Ammon's horn (tissue), 1 donor: ENCODE measurements around the gene CRISP2.
"Not testable (repeated sequence)": the region's sequence is repeated elsewhere in the genome, so short reads cannot be mapped to it uniquely, and the experiment has no call there.

Experiments
- DNase-seq: peaks from one replicate; pipeline ENCODE4 v3.0.0-alpha.2; 2016; ENCODE audit warnings: low spot score

Gene CRISP2

GRCh38 chr6:49713346-49713745 lies at the start of gene CRISP2:
CRISP2 (minus strand) TSS chr6:49713543; CDS start chr6:49709196, 4,347 bp downstream.
- no peak for DNase-seq

- no peak for DNase-seq
These were observed 30.9 kb upstream of the CRISP2 start, which contains the start of gene CRISP3 for GRCh38 chr6:49744259-49744658. CRISP3 (minus strand) TSS chr6:49744388; CDS start chr6:49744367, 21 bp downstream.

- no peak for DNase-seq
These were observed 30.1 kb upstream of the CRISP2 start for GRCh38 chr6:49743429-49743828.

GRCh38 chr6:49739423-49739822 lies 26.1 kb upstream of the CRISP2 start:
- no peak for DNase-seq

GRCh38 chr6:49736017-49736508 lies 22.7 kb upstream of the CRISP2 start:
- DNase-seq, result no peak

- no peak for DNase-seq
These were observed 20.3 kb upstream of the CRISP2 start for GRCh38 chr6:49733680-49734079.

- DNase-seq, result no peak
These were observed 19.4 kb upstream of the CRISP2 start for GRCh38 chr6:49732781-49733180.

GRCh38 chr6:49730251-49730650 lies 16.9 kb upstream of the CRISP2 start:
- no peak for DNase-seq

GRCh38 chr6:49723917-49724316 lies 10.6 kb upstream of the CRISP2 start:
- DNase-seq, result not testable (repeated sequence)

GRCh38 chr6:49721297-49721696 lies 8.0 kb upstream of the CRISP2 start:
- DNase-seq, result no peak

GRCh38 chr6:49720372-49720771 lies 7.0 kb upstream of the CRISP2 start:
- DNase-seq, result no peak

GRCh38 chr6:49698478-49698877 lies 14.9 kb downstream of the CRISP2 start:
- DNase-seq, result no peak

GRCh38 chr6:49693512-49693911 lies 19.8 kb downstream of the CRISP2 start:
- DNase-seq, result no peak

- no peak for DNase-seq
These were observed 20.8 kb downstream of the CRISP2 start for GRCh38 chr6:49692534-49692933.

- DNase-seq, result no peak
These were observed 36.6 kb downstream of the CRISP2 start for GRCh38 chr6:49676671-49677281.

- no peak for DNase-seq
These were observed 37.5 kb downstream of the CRISP2 start for GRCh38 chr6:49675816-49676215.

GRCh38 chr6:49668083-49668511 lies 45.2 kb downstream of the CRISP2 start:
- no peak for DNase-seq

GRCh38 chr6:49666930-49667757 lies 46.2 kb downstream of the CRISP2 start:
- no peak for DNase-seq

- DNase-seq, result no peak
These were observed 46.9 kb downstream of the CRISP2 start for GRCh38 chr6:49666480-49666879.

GRCh38 chr6:49664817-49665216 lies 48.5 kb downstream of the CRISP2 start:
- DNase-seq, result no peak

GRCh38 chr6:49664054-49664453 lies 49.3 kb downstream of the CRISP2 start:
- DNase-seq, result not testable (repeated sequence)

GRCh38 chr6:49662892-49663261 lies 50.5 kb downstream of the CRISP2 start:
- no peak for DNase-seq

GRCh38 chr6:49662231-49662891 lies 51.0 kb downstream of the CRISP2 start:
- DNase-seq, result no peak
